Suprapubic skin (tissue), 2 donors: ENCODE measurements around the gene UBE2F.

ENCODE experiments used
- EP300 ChIP-seq: sonication (generic); formaldehyde crosslinking; IDR thresholded peaks from one replicate; pipeline ENCODE4 v1.6.1; 2017; ENCODE audit warnings: antibody characterized with exemption
- POLR2A ChIP-seq, 2 donors: fragments of 450-650 bp; IDR thresholded peaks; one replicate each; pipeline ENCODE4 v1.6.1; 2017; ENCODE audit warnings: antibody characterized with exemption in 2 of 2, mild to moderate bottlenecking in 2 of 2, moderate library complexity in 2 of 2

- TF ChIP-seq POLR2A (IDR thresholded peaks at IDR 0.05) (no peak), EP300 (no peak)
Observed at GRCh38 chr2:238016526-238016925, 49.7 kb downstream of the UBE2F start.
